ENCODE results near the gene RYR2. TPM values are rescaled to one million over a fixed set of nuclear protein-coding genes. Genes with fewer than 3 reads are reported as not detected.

The RYR2 gene
- total RNA-seq, 1 experiment from 2014 or later, result 3.4 TPM

- Histone ChIP-seq H3K4me2 (ENCODE audit: insufficient read depth, insufficient read length, low read length) (no peak overlapping the region), H2BK20ac (ENCODE audit: low read depth, low read length, poor library complexity, severe bottlenecking) (no peak overlapping the region), H3K9ac (ENCODE audit: extremely low read depth, insufficient read length, low read length) (no peak overlapping the region), H3K27me3 (ENCODE audit: insufficient read depth, low read length) (no peaks in the 10 kb centered on the region), H4K5ac (ENCODE audit: insufficient read length, low read depth, low read length) (no peak overlapping the region), H3K14ac (ENCODE audit: insufficient read depth, low read length) (no peak overlapping the region), H3K56ac (ENCODE audit: insufficient read length, low read depth, low read length) (no peak overlapping the region), H2AK5ac (ENCODE audit: insufficient read length, low read length) (no peak overlapping the region), H2BK120ac (ENCODE audit: low read depth, low read length, poor library complexity, severe bottlenecking) (no peak overlapping the region), H4K8ac (replicated peaks; ENCODE audit: insufficient read length, low read depth, low read length) (no peak overlapping the region), H2AFZ (ENCODE audit: low read length) (no peak overlapping the region), H4K91ac (ENCODE audit: insufficient read length, low read depth, low read length) (no peak overlapping the region), H2BK12ac (ENCODE audit: insufficient read length, low read depth, low read length) (no peak overlapping the region), H4K20me1 (ENCODE audit: control insufficient read depth, insufficient read depth, insufficient read length) (no peaks in the 10 kb centered on the region), H3K27ac (ENCODE audit: insufficient read length, low read depth, low read length) (no peak overlapping the region), H3K4me1 (ENCODE audit: insufficient read depth, low read length) (no peaks in the 10 kb centered on the region), H3K23ac (ENCODE audit: insufficient read length, low read depth, low read length) (no peak overlapping the region), H3K79me1 (ENCODE audit: insufficient read depth, low read depth, low read length, poor library complexity, severe bottlenecking) (no peaks in the 10 kb centered on the region), H3T11ph (ENCODE audit: low read length) (no peak overlapping the region), H3K9me3 (ENCODE audit: control insufficient read depth, low read depth, low read length) (no peaks in the 10 kb centered on the region), H2BK5ac (ENCODE audit: insufficient read length, low read length) (no peak overlapping the region), H3K4ac (ENCODE audit: low read depth, low read length) (no peak overlapping the region), H2BK15ac (ENCODE audit: low read depth, low read length) (no peak overlapping the region), H3K18ac (ENCODE audit: insufficient read length, low read depth, low read length) (no peak overlapping the region), H3K79me2 (ENCODE audit: insufficient read depth, low read length) (no peaks in the 10 kb centered on the region), H3K23me2 (ENCODE audit: insufficient read length, low read depth, low read length, poor library complexity, severe bottlenecking) (no peaks in the 10 kb centered on the region)
- Mint-ChIP-seq H3K9me3 (no peaks in the 10 kb centered on the region), H3K36me3 (ENCODE audit: insufficient read depth in 1 of 3, low read depth in 3 of 3) (no peaks in the 10 kb centered on the region), H3K4me3 (no peak overlapping the region), H3K27me3 (ENCODE audit: low read depth) (no peaks in the 10 kb centered on the region), H3K27ac (no peak overlapping the region), H3K4me1 (no peaks in the 10 kb centered on the region; a peak in 2 of 4 replicates)
- WGBS (ENCODE audit: extremely low coverage, insufficient read length, low lambda C conversion rate), result no CpG with 5 or more reads among the region's 5 CpGs
- no peak for TF ChIP-seq CTCF (conservative IDR thresholded peaks at IDR 0.05)
- DNase-seq, result no peak
These were observed 675.1 kb downstream of the RYR2 start for GRCh38 chr1:237717106-237717505.
